GM18498 (cell line): ENCODE results near the gene PIR.

Experiments used
- ATAC-seq: cut with Tn5 transposase; IDR thresholded peaks from one replicate; pipeline ENCODE4 v1.9.1; 2021; ENCODE audit warnings: mild to moderate bottlenecking, moderate library complexity; ENCODE audit not compliant: unreplicated experiment

Gene PIR

GRCh38 chrX:15350329-15350996 lies 142.7 kb downstream of the PIR start:
- ATAC-seq: no peak

GRCh38 chrX:15349046-15349445 lies 144.1 kb downstream of the PIR start:
- no peak for ATAC-seq

DNA sequence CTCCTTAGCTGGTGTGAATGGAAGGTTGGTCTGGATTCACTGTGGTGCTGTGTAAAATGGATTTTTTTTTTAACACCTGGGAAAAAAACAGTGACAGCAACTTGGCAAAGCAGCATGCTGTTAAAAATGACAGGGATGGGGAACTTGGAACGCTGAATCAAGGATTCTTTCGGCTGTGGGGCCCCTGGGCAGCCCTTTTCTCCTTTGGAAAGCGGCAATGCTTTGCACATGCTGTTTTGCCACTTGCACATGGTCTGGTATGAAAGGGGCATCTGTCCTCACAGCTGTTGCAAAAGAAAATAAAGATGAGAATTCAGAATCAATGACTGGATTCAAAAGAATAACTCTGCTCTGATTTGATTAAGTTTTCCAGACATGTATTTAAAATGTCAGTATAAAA lies 147.2 kb downstream of the PIR start:
- ATAC-seq: no peak

DNA sequence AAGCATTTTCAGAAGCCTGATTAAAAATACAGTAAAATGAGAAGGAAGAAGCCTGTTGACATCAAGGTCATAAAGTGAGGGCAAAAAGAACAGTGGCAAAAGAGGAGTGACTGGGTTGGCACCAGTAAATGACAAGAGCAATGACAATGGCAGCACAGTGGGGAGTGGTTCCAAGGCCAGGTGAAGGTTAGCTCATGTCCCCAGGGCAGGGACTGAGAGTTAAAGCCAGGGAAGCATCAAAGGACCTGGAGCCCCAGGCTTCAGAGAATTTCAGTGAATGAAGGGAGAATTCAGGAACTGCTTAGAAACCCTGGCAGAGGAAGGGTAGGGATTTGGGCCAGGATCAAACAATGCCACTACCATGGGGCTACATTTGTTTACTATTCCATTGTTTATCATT lies 149.0 kb downstream of the PIR start:
- no peak for ATAC-seq

- no peak for ATAC-seq
Observed at GRCh38 chrX:15343075-15343476, 150.1 kb downstream of the PIR start.

GRCh38 chrX:15340867-15341266 lies 152.3 kb downstream of the PIR start:
- no peak for ATAC-seq

- ATAC-seq: no peak
Observed at GRCh38 chrX:15336023-15336413, 157.1 kb downstream of the PIR start.

- peak; percentile 99 for ATAC-seq
Observed at GRCh38 chrX:15335135-15336022, 157.8 kb downstream of the PIR start, which contains the start of gene PIGA. Gene PIGA (minus strand): TSS chrX:15335523. CDS start chrX:15331930, 3,593 bp downstream.
